ENCODE results near the gene CCDC40. TPM values are rescaled to one million over a fixed set of nuclear protein-coding genes. Genes with fewer than 3 reads are reported as not detected.

The CCDC40 gene
- total and polyA plus RNA-seq, 9 of the 15 experiments (the other 6 are each of a cell fraction or from before 2014, with no cell fraction given) = 0.07 to 0.33 TPM; not detected in 7

GRCh38 chr17:80017226-80018010 is 19.0 kb upstream of the CCDC40 start:
- Histone ChIP-seq H3K9me3 (replicated peaks; ENCODE audit: control insufficient read depth, insufficient read depth, low read depth, low read length) (no peaks in the 10 kb centered on the region), H3K4me3 (no peak overlapping the region), H3K27ac (ENCODE audit: extremely low read depth, low read depth, low read length) (no peak overlapping the region), H2AFZ (ENCODE audit: low read depth, low read length) (no peak overlapping the region), H3K9me1 (ENCODE audit: control insufficient read depth, insufficient read depth, low read length) (no peaks in the 10 kb centered on the region), H3K36me3 (ENCODE audit: control insufficient read depth, insufficient read depth, low read length) (no peaks in the 10 kb centered on the region), H4K20me1 (replicated peaks; ENCODE audit: control insufficient read depth, insufficient read depth, low read length) (0 out of 2 replicates have a peak, but pooled peaks cover 2% of the 10 kb centered on the region), H3K27me3 (ENCODE audit: control insufficient read depth in 2 of 2, insufficient read depth in 2 of 2, low read length in 2 of 2) (peaks cover 30 to 64% of the 10 kb centered on the region in 2 experiments), H3K4me1 (replicated peaks in 1 of 2; ENCODE audit: control insufficient read depth in 2 of 2, insufficient read depth in 2 of 2, low read length in 2 of 2) (no peaks in the 10 kb centered on the region; a peak in 1 of 5 replicates), H3K4me2 (ENCODE audit: insufficient read depth, low read length) (no peak overlapping the region), H3K9ac (ENCODE audit: insufficient read depth in 1 of 2, low read depth in 2 of 2, low read length in 2 of 2) (no peak overlapping the region), H3K79me2 (ENCODE audit: control insufficient read depth, insufficient read depth, low read length) (no peaks in the 10 kb centered on the region)
- ATAC-seq = no peak
- no peak for FAIRE-seq
- DNase-seq (ENCODE audit: extremely low read depth in 1 of 4, low spot score in 3 of 4) = no peak
- TF ChIP-seq BCLAF1 (IDR thresholded peaks at IDR 0.05; ENCODE audit: borderline replicate concordance in 1 of 2, control insufficient read depth in 1 of 2, low read depth in 2 of 2, low read length in 1 of 2) (no peak), SRSF9 (IDR thresholded peaks at IDR 0.05; ENCODE audit: borderline replicate concordance, low read depth, low read length) (no peak), NBN (IDR thresholded peaks at IDR 0.05; ENCODE audit: low read depth) (no peak), PPARD (CRISPR knock-in tag; IDR thresholded peaks at IDR 0.05) (no peak), DMBX1 (CRISPR knock-in tag; IDR thresholded peaks at IDR 0.05; ENCODE audit: borderline replicate concordance) (no peak), ARHGAP35 (IDR thresholded peaks at IDR 0.05; ENCODE audit: partially characterized antibody) (no peak), ZNF551 (CRISPR knock-in tag; IDR thresholded peaks at IDR 0.05) (no peak), FIP1L1 (IDR thresholded peaks at IDR 0.05; ENCODE audit: low read depth, low read length, poor library complexity, severe bottlenecking) (no peak), POLR3A (IDR thresholded peaks at IDR 0.05; ENCODE audit: borderline replicate concordance, extremely low read depth, insufficient read depth, insufficient read length) (no peak), MTA3 (IDR thresholded peaks at IDR 0.05; ENCODE audit: borderline replicate concordance) (no peak), RCOR1 (IDR thresholded peaks at IDR 0.05; ENCODE audit: borderline replicate concordance in 1 of 2, low read depth in 2 of 2, low read length in 2 of 2) (no peak), BHLHE40 (IDR thresholded peaks at IDR 0.05; ENCODE audit: low read length) (no peak), GTF2A2 (tag; IDR thresholded peaks at IDR 0.05) (no peak), BCOR (IDR thresholded peaks at IDR 0.05) (no peak), EP400 (IDR thresholded peaks at IDR 0.05) (no peak), ZFP30 (CRISPR knock-in tag; IDR thresholded peaks at IDR 0.05; ENCODE audit: borderline replicate concordance) (no peak), HDAC8 (tag; IDR thresholded peaks at IDR 0.05) (no peak), NCOR1 (IDR thresholded peaks at IDR 0.05) (no peak), CHD2 (IDR thresholded peaks at IDR 0.05; ENCODE audit: low read depth, low read length) (no peak)
- BruUV-seq (replicated peaks) = no TSS peak
- intact Hi-C loops (cut with micrococcal nuclease) (no loop called here), in situ Hi-C loops (cut with MboI) (no loop called here)
- WGBS (ENCODE audit: insufficient coverage, low coverage, missing lambda C conversion rate) = 3% methylated on average over 17 of the region's 18 CpGs
- POLR2A ChIA-PET = interaction anchor here (0.6 kb wide), 1 partner anchor 10 kb away, joined by 3 read pairs; no protein-coding TSS in a partner anchor
- CTCF ChIA-PET (ENCODE audit: low intra/inter-chr PET ratio) = no interaction called here

Data from K562 (cell line).